ENCODE data around the gene TSSK6. TPM values are rescaled to one million over a fixed set of nuclear protein-coding genes. Genes with fewer than 3 reads are reported as not detected.
"Not testable (repeated sequence)": the region's sequence is repeated elsewhere in the genome, so short reads cannot be mapped to it uniquely, and the experiment has no call there.

Gene TSSK6
- polyA plus RNA-seq, 3 donors from 2014 or later: 0.66 to 0.96 TPM; not detected in 1

- peaks cover 89 to 94% of the 10 kb centered on the region in 2 donors for H3K4me1 Mint-ChIP-seq
- no peak for DNase-seq
- H3K4me3 Mint-ChIP-seq: peak overlapping the region; percentile 65 to 79 (median 69)
- H3K27ac Mint-ChIP-seq: peak overlapping the region; percentile 93 to 97 (median 95)
- no peaks in the 10 kb centered on the region for H3K9me3 Mint-ChIP-seq
- peaks cover 0 to 4% (median 3%) of the 10 kb centered on the region in 3 donors for H3K27me3 Mint-ChIP-seq (ENCODE audit: low read depth in 3 of 3)
- peaks cover 0 to 15% (median 4%) of the 10 kb centered on the region in 3 donors for H3K36me3 Mint-ChIP-seq
These were observed 40.2 kb downstream of the TSSK6 start for GRCh38 chr19:19475015-19475765.

- peak overlapping the region; percentile 77 to 95 (median 92) for H3K27ac Mint-ChIP-seq
- not testable (repeated sequence) for H3K27me3 Mint-ChIP-seq (ENCODE audit: low read depth in 3 of 3); DNase-seq
- peaks cover 83 to 93% of the 10 kb centered on the region in 2 donors for H3K4me1 Mint-ChIP-seq
- peak overlapping the region; percentile 28 to 59 (median 30) for H3K4me3 Mint-ChIP-seq
- H3K9me3 Mint-ChIP-seq: peaks cover 7 to 14% (median 13%) of the 10 kb centered on the region in 6 donors
- peaks cover 18 to 32% (median 22%) of the 10 kb centered on the region in 3 donors for H3K36me3 Mint-ChIP-seq
These were observed 43.2 kb downstream of the TSSK6 start for GRCh38 chr19:19472106-19472505.

- H3K27me3 Mint-ChIP-seq (ENCODE audit: low read depth in 3 of 3): peaks cover 0 to 6% (median 3%) of the 10 kb centered on the region in 3 donors
- H3K4me3 Mint-ChIP-seq: peak overlapping the region in 4 of 5 donors; percentile 28 to 59 (median 42)
- DNase-seq: no peak
- peaks cover 18 to 36% (median 26%) of the 10 kb centered on the region in 3 donors for H3K36me3 Mint-ChIP-seq
- peak overlapping the region; percentile 77 to 95 (median 92) for H3K27ac Mint-ChIP-seq
- H3K4me1 Mint-ChIP-seq: peaks cover 83 to 92% of the 10 kb centered on the region in 2 donors
- peaks cover 7 to 14% (median 14%) of the 10 kb centered on the region in 6 donors for H3K9me3 Mint-ChIP-seq
These were observed 43.7 kb downstream of the TSSK6 start for GRCh38 chr19:19471682-19472081.

- peak overlapping the region; percentile 25 to 92 (median 60) for H3K27ac Mint-ChIP-seq
- H3K4me3 Mint-ChIP-seq: no peak overlapping the region
- H3K9me3 Mint-ChIP-seq: peaks cover 7 to 16% (median 14%) of the 10 kb centered on the region in 6 donors
- H3K4me1 Mint-ChIP-seq: peaks cover 82 to 91% of the 10 kb centered on the region in 2 donors
- peaks cover 0 to 6% (median 2%) of the 10 kb centered on the region in 3 donors for H3K27me3 Mint-ChIP-seq (ENCODE audit: low read depth in 3 of 3)
- DNase-seq: no peak
- peaks cover 25 to 45% (median 36%) of the 10 kb centered on the region in 3 donors for H3K36me3 Mint-ChIP-seq
These were observed 44.8 kb downstream of the TSSK6 start for GRCh38 chr19:19470579-19470978.

- peak overlapping the region; percentile 32 to 80 (median 74) for H3K27ac Mint-ChIP-seq
- H3K4me3 Mint-ChIP-seq: no peak overlapping the region
- peaks cover 0 to 4% (median 3%) of the 10 kb centered on the region in 3 donors for H3K27me3 Mint-ChIP-seq (ENCODE audit: low read depth in 3 of 3)
- peaks cover 80 to 90% of the 10 kb centered on the region in 2 donors for H3K4me1 Mint-ChIP-seq
- peaks cover 7 to 16% (median 14%) of the 10 kb centered on the region in 6 donors for H3K9me3 Mint-ChIP-seq
- DNase-seq: peak in 1 of 3 donors; percentile 19
- H3K36me3 Mint-ChIP-seq: peaks cover 29 to 45% (median 36%) of the 10 kb centered on the region in 3 donors
These were observed 46.8 kb downstream of the TSSK6 start for GRCh38 chr19:19468424-19469050.

GRCh38 chr19:19466201-19466600 lies 49.1 kb downstream of the TSSK6 start:
- Mint-ChIP-seq H3K4me1 (peaks cover 79 to 90% of the 10 kb centered on the region in 2 donors), H3K4me3 (peak overlapping the region; percentile 6 to 53 (median 12)), H3K27ac (peak overlapping the region; percentile 71 to 92 (median 84)), H3K9me3 (peaks cover 7 to 16% (median 14%) of the 10 kb centered on the region in 6 donors), H3K27me3 (ENCODE audit: low read depth in 3 of 3) (peaks cover 0 to 9% (median 6%) of the 10 kb centered on the region in 3 donors), H3K36me3 (peaks cover 29 to 39% (median 36%) of the 10 kb centered on the region in 3 donors)
- peak in 1 of 3 donors; percentile 21 for DNase-seq

- Mint-ChIP-seq H3K36me3 (peaks cover 29 to 37% (median 34%) of the 10 kb centered on the region in 3 donors), H3K4me1 (peaks cover 80 to 90% of the 10 kb centered on the region in 2 donors), H3K4me3 (peak overlapping the region in 3 of 5 donors; percentile 6 to 53 (median 8)), H3K9me3 (peaks cover 7 to 16% (median 14%) of the 10 kb centered on the region in 6 donors), H3K27me3 (ENCODE audit: low read depth in 3 of 3) (peaks cover 5 to 16% (median 8%) of the 10 kb centered on the region in 3 donors), H3K27ac (peak overlapping the region; percentile 84 to 100 (median 96))
- DNase-seq: no peak
These were observed 49.8 kb downstream of the TSSK6 start for GRCh38 chr19:19465436-19466070.

GRCh38 chr19:19464339-19465098 lies 50.8 kb downstream of the TSSK6 start:
- H3K4me1 Mint-ChIP-seq: peaks cover 86 to 90% of the 10 kb centered on the region in 2 donors
- H3K4me3 Mint-ChIP-seq: peak overlapping the region in 4 of 5 donors; percentile 33 to 67 (median 40)
- peaks cover 29 to 35% (median 32%) of the 10 kb centered on the region in 3 donors for H3K36me3 Mint-ChIP-seq
- peak overlapping the region; percentile 83 to 100 (median 99) for H3K27ac Mint-ChIP-seq
- peaks cover 11 to 26% (median 13%) of the 10 kb centered on the region in 3 donors for H3K27me3 Mint-ChIP-seq (ENCODE audit: low read depth in 3 of 3)
- peaks cover 7 to 16% (median 14%) of the 10 kb centered on the region in 6 donors for H3K9me3 Mint-ChIP-seq
- no peak for DNase-seq

Other genes starting within 250 kb of the TSSK6 start
- not detected for gene TM6SF2, start 242.2 kb downstream of the TSSK6 start, polyA plus RNA-seq
- 10 to 100 TPM; 25.4 to 47.1 (median 27.7) TPM for gene SUGP1, start 195.0 kb downstream of the TSSK6 start, polyA plus RNA-seq
- 10 to 100 TPM in 2 of 3 donors, 1 to 10 TPM in 1; 8.5 to 25.5 (median 21.0) TPM for gene MAU2, start 194.7 kb downstream of the TSSK6 start, polyA plus RNA-seq
- 10 to 100 TPM in 2 of 3 donors, 1 to 10 TPM in 1; 8.8 to 48.5 (median 21.0) TPM for gene GATAD2A, start 109.9 kb downstream of the TSSK6 start, polyA plus RNA-seq
- gene NDUFA13, start 677 bp upstream of the TSSK6 start, polyA plus RNA-seq: 100 to 1,000 TPM; 242 to 566 (median 301) TPM
- under 1 TPM in 1 of 3 donors, not detected in 2; 0.21 TPM for gene YJEFN3, start 13.4 kb upstream of the TSSK6 start, polyA plus RNA-seq
- gene CILP2, start 22.7 kb upstream of the TSSK6 start, polyA plus RNA-seq: not detected
- gene PBX4, start 103.1 kb upstream of the TSSK6 start, polyA plus RNA-seq: under 1 TPM in 2 of 3 donors, not detected in 1; 0.57 to 0.82 TPM
- gene LPAR2, start 112.7 kb upstream of the TSSK6 start, polyA plus RNA-seq: 1 to 10 TPM; 3.8 to 5.9 (median 4.6) TPM
- 10 to 100 TPM; 38.9 to 84.4 (median 40.0) TPM for gene GMIP, start 128.1 kb upstream of the TSSK6 start, polyA plus RNA-seq
- 10 to 100 TPM in 2 of 3 donors, 1 to 10 TPM in 1; 8.4 to 29.2 (median 18.6) TPM for gene ATP13A1, start 148.1 kb upstream of the TSSK6 start, polyA plus RNA-seq
- 10 to 100 TPM; 33.9 to 51.4 (median 36.8) TPM for gene ZNF101, start 153.3 kb upstream of the TSSK6 start, polyA plus RNA-seq
- 10 to 100 TPM in 1 of 3 donors, 1 to 10 TPM in 2; 5.4 to 14.1 (median 7.1) TPM for gene ZNF14, start 217.6 kb upstream of the TSSK6 start, polyA plus RNA-seq

Measured in immature natural killer cell (primary cell).